Measurements from ENCODE around the gene GPBP1. TPM values are rescaled to one million over a fixed set of nuclear protein-coding genes. Genes with fewer than 3 reads are reported as not detected.
"Not testable (repeated sequence)": the region's sequence is repeated elsewhere in the genome, so short reads cannot be mapped to it uniquely, and the experiment has no call there.

Gene GPBP1
- total and polyA plus RNA-seq, 2 experiments from 2014 or later, result 105 to 109 TPM

DNA sequence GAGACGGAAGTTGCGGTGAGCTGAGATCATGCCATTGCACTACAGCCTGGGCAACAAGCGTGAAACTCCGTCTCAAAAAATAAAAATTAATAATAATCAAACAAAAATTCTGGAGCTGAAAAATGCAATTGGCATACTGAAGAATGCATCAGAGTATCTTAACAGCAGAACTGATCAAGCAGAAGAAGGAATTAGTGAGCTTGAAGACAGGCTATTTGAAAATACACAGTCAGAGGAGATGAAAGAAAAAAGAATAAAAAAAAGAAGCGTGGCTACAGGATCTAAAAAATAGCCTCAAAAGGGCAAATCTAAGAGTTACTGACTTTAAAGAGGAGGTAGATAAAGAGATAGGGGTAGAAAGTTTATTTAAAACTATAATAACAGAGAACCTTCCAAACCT is 111.2 kb downstream of the GPBP1 start:
- H4K20me1 ChIP-seq (replicated peaks; ENCODE audit: insufficient read depth); ATAC-seq; H3K36me3 ChIP-seq (ENCODE audit: insufficient read depth); H3K9me2 ChIP-seq (ENCODE audit: insufficient read depth); H3K9me3 Mint-ChIP-seq; H3K4me3 Mint-ChIP-seq; H3K27ac ChIP-seq (ENCODE audit: low read depth); H3K27me3 ChIP-seq (ENCODE audit: insufficient read depth); H3K79me2 ChIP-seq (replicated peaks; ENCODE audit: insufficient read depth); H3K27me3 Mint-ChIP-seq (ENCODE audit: insufficient read depth, low read depth, poor library complexity); DNase-seq (ENCODE audit: low spot score); H3K4me3 ChIP-seq; H3K27ac Mint-ChIP-seq; H3K4me1 Mint-ChIP-seq; H3K4me2 ChIP-seq; H3F3A ChIP-seq (replicated peaks; ENCODE audit: low read depth); H2AFZ ChIP-seq; H3K36me3 Mint-ChIP-seq (ENCODE audit: low read depth); H3K4me1 ChIP-seq (ENCODE audit: insufficient read depth): not testable (repeated sequence)

DNA sequence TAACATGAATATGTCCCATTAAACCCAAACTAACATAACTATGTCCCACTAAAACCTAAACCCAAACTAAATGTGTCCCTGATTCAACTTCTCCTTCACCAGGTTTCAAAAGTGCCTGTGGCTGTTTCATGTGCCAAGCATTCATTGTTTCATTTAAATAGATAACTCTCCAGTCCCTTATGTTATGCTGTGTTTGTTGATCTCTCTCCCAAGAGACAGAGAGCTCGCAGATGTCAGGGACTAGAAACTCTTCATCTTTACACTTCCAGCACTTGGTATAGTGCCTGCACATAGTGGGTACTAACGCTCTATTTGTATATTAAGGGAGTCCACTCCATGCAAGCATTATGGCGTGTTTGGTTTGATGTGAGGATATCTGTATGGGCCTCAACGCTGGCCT is 118.0 kb downstream of the GPBP1 start:
- no peak for DNase-seq (ENCODE audit: low spot score)
- peaks cover 13% of the 10 kb centered on the region for H3K4me1 Mint-ChIP-seq
- H3K27me3 Mint-ChIP-seq (ENCODE audit: insufficient read depth, low read depth, poor library complexity), result peaks cover 8% of the 10 kb centered on the region
- peaks cover 13% of the 10 kb centered on the region for H3K4me1 ChIP-seq (ENCODE audit: insufficient read depth)
- no peaks in the 10 kb centered on the region for H3K36me3 Mint-ChIP-seq (ENCODE audit: low read depth)
- H4K20me1 ChIP-seq (replicated peaks; ENCODE audit: insufficient read depth), result no peaks in the 10 kb centered on the region
- H3K9me3 Mint-ChIP-seq, result no peaks in the 10 kb centered on the region
- ATAC-seq, result no peak
- H3K36me3 ChIP-seq (ENCODE audit: insufficient read depth), result no peaks in the 10 kb centered on the region
- no peaks in the 10 kb centered on the region for H3K27me3 ChIP-seq (ENCODE audit: insufficient read depth)
- no peak overlapping the region for H3K27ac Mint-ChIP-seq
- no peak overlapping the region for H3K4me3 ChIP-seq
- H3F3A ChIP-seq (replicated peaks; ENCODE audit: low read depth), result no peaks in the 10 kb centered on the region
- H3K4me3 Mint-ChIP-seq, result no peak overlapping the region
- H3K4me2 ChIP-seq, result no peak overlapping the region
- no peaks in the 10 kb centered on the region for H3K9me2 ChIP-seq (ENCODE audit: insufficient read depth)
- no peaks in the 10 kb centered on the region for H3K79me2 ChIP-seq (replicated peaks; ENCODE audit: insufficient read depth)
- no peak overlapping the region for H2AFZ ChIP-seq
- H3K27ac ChIP-seq (ENCODE audit: low read depth), result no peak overlapping the region
- TF ChIP-seq EZH2 (IDR thresholded peaks at IDR 0.05; ENCODE audit: low read depth, unreplicated experiment), result no peak
- TF ChIP-seq POLR2AphosphoS5 (IDR thresholded peaks at IDR 0.05; ENCODE audit: low read depth), result no peak
- TF ChIP-seq, protein P1, sequence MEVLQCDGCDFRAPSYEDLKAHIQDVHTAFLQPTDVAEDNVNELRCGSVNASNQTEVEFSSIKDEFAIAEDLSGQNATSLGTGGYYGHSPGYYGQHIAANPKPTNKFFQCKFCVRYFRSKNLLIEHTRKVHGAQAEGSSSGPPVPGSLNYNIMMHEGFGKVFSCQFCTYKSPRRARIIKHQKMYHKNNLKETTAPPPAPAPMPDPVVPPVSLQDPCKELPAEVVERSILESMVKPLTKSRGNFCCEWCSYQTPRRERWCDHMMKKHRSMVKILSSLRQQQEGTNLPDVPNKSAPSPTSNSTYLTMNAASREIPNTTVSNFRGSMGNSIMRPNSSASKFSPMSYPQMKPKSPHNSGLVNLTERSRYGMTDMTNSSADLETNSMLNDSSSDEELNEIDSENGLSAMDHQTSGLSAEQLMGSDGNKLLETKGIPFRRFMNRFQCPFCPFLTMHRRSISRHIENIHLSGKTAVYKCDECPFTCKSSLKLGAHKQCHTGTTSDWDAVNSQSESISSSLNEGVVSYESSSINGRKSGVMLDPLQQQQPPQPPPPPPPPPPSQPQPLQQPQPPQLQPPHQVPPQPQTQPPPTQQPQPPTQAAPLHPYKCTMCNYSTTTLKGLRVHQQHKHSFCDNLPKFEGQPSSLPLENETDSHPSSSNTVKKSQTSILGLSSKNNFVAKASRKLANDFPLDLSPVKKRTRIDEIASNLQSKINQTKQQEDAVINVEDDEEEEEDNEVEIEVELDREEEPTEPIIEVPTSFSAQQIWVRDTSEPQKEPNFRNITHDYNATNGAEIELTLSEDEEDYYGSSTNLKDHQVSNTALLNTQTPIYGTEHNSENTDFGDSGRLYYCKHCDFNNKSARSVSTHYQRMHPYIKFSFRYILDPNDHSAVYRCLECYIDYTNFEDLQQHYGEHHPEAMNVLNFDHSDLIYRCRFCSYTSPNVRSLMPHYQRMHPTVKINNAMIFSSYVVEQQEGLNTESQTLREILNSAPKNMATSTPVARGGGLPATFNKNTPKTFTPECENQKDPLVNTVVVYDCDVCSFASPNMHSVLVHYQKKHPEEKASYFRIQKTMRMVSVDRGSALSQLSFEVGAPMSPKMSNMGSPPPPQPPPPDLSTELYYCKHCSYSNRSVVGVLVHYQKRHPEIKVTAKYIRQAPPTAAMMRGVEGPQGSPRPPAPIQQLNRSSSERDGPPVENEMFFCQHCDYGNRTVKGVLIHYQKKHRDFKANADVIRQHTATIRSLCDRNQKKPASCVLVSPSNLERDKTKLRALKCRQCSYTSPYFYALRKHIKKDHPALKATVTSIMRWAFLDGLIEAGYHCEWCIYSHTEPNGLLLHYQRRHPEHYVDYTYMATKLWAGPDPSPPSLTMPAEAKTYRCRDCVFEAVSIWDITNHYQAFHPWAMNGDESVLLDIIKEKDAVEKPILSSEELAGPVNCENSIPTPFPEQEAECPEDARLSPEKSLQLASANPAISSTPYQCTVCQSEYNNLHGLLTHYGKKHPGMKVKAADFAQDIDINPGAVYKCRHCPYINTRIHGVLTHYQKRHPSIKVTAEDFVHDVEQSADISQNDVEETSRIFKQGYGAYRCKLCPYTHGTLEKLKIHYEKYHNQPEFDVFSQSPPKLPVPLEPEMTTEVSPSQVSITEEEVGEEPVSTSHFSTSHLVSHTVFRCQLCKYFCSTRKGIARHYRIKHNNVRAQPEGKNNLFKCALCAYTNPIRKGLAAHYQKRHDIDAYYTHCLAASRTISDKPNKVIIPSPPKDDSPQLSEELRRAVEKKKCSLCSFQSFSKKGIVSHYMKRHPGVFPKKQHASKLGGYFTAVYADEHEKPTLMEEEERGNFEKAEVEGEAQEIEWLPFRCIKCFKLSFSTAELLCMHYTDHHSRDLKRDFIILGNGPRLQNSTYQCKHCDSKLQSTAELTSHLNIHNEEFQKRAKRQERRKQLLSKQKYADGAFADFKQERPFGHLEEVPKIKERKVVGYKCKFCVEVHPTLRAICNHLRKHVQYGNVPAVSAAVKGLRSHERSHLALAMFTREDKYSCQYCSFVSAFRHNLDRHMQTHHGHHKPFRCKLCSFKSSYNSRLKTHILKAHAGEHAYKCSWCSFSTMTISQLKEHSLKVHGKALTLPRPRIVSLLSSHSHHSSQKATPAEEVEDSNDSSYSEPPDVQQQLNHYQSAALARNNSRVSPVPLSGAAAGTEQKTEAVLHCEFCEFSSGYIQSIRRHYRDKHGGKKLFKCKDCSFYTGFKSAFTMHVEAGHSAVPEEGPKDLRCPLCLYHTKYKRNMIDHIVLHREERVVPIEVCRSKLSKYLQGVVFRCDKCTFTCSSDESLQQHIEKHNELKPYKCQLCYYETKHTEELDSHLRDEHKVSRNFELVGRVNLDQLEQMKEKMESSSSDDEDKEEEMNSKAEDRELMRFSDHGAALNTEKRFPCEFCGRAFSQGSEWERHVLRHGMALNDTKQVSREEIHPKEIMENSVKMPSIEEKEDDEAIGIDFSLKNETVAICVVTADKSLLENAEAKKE (CRISPR knock-in tag; IDR thresholded peaks at IDR 0.05), result no peak
- TF ChIP-seq, protein P2, sequence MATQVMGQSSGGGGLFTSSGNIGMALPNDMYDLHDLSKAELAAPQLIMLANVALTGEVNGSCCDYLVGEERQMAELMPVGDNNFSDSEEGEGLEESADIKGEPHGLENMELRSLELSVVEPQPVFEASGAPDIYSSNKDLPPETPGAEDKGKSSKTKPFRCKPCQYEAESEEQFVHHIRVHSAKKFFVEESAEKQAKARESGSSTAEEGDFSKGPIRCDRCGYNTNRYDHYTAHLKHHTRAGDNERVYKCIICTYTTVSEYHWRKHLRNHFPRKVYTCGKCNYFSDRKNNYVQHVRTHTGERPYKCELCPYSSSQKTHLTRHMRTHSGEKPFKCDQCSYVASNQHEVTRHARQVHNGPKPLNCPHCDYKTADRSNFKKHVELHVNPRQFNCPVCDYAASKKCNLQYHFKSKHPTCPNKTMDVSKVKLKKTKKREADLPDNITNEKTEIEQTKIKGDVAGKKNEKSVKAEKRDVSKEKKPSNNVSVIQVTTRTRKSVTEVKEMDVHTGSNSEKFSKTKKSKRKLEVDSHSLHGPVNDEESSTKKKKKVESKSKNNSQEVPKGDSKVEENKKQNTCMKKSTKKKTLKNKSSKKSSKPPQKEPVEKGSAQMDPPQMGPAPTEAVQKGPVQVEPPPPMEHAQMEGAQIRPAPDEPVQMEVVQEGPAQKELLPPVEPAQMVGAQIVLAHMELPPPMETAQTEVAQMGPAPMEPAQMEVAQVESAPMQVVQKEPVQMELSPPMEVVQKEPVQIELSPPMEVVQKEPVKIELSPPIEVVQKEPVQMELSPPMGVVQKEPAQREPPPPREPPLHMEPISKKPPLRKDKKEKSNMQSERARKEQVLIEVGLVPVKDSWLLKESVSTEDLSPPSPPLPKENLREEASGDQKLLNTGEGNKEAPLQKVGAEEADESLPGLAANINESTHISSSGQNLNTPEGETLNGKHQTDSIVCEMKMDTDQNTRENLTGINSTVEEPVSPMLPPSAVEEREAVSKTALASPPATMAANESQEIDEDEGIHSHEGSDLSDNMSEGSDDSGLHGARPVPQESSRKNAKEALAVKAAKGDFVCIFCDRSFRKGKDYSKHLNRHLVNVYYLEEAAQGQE (IDR thresholded peaks at IDR 0.05; ENCODE audit: unreplicated experiment), result no peak
- TF ChIP-seq EZH2phosphoT487 (IDR thresholded peaks at IDR 0.05; ENCODE audit: unreplicated experiment), result no peak
- TF ChIP-seq ZNF331 (CRISPR knock-in tag; IDR thresholded peaks at IDR 0.05; ENCODE audit: low read depth), result no peak
- no peak for TF ChIP-seq ZNF114 (CRISPR knock-in tag; IDR thresholded peaks at IDR 0.05)
- no peak for TF ChIP-seq NANOG (IDR thresholded peaks at IDR 0.05; ENCODE audit: borderline replicate concordance)
- no peak for TF ChIP-seq STAT1 (IDR thresholded peaks at IDR 0.05; ENCODE audit: unreplicated experiment)
- TF ChIP-seq CREB1 (CRISPR knock-in tag; IDR thresholded peaks at IDR 0.05; ENCODE audit: low read depth), result no peak
- TF ChIP-seq, protein P3, sequence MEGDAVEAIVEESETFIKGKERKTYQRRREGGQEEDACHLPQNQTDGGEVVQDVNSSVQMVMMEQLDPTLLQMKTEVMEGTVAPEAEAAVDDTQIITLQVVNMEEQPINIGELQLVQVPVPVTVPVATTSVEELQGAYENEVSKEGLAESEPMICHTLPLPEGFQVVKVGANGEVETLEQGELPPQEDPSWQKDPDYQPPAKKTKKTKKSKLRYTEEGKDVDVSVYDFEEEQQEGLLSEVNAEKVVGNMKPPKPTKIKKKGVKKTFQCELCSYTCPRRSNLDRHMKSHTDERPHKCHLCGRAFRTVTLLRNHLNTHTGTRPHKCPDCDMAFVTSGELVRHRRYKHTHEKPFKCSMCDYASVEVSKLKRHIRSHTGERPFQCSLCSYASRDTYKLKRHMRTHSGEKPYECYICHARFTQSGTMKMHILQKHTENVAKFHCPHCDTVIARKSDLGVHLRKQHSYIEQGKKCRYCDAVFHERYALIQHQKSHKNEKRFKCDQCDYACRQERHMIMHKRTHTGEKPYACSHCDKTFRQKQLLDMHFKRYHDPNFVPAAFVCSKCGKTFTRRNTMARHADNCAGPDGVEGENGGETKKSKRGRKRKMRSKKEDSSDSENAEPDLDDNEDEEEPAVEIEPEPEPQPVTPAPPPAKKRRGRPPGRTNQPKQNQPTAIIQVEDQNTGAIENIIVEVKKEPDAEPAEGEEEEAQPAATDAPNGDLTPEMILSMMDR (conservative IDR thresholded peaks at IDR 0.05; ENCODE audit: low read depth in 2 of 2), result no peak
- TF ChIP-seq JUNB (IDR thresholded peaks at IDR 0.05; ENCODE audit: unreplicated experiment), result no peak

Data from GM23338 (cell line).